Endodermal cell (in vitro differentiated cells): ENCODE measurements around the gene PPP5C. TPM values are rescaled to one million over a fixed set of nuclear protein-coding genes. Genes with fewer than 3 reads are reported as not detected.
A peak's percentile ranks its signal among the peaks of the same experiment; 100 is the strongest.

Experiments
- DNase-seq: peaks from one replicate; pipeline ENCODE4 v3.0.0-alpha.2; 2017
- H3K27ac ChIP-seq: 2 replicates; pipeline ENCODE4 v1.5.1; 2013; ENCODE audit warnings: mild to moderate bottlenecking, low read depth, low read length, moderate library complexity
- H3K27me3 ChIP-seq: 2 replicates; pipeline ENCODE4 v1.6.1; 2013; ENCODE audit warnings: mild to moderate bottlenecking, low read length, moderate library complexity; ENCODE audit not compliant: insufficient read depth, control insufficient read depth, poor library complexity, severe bottlenecking
- H3K36me3 ChIP-seq: 2 replicates; pipeline ENCODE4 v1.7.0; 2013; ENCODE audit warnings: mild to moderate bottlenecking, low read length, moderate library complexity; ENCODE audit not compliant: control insufficient read depth, insufficient read depth
- H3K4me1 ChIP-seq: one replicate; pipeline ENCODE4 v1.7.0; 2013; ENCODE audit warnings: low read length; ENCODE audit not compliant: control insufficient read depth, insufficient read depth
- H3K4me3 ChIP-seq: 2 replicates; pipeline ENCODE4 v1.5.1; 2013; ENCODE audit warnings: mild to moderate bottlenecking, low read length, moderate library complexity
- H3K9ac ChIP-seq: 2 replicates; pipeline ENCODE4 v1.6.1; 2013; ENCODE audit warnings: mild to moderate bottlenecking, low read length, moderate library complexity; ENCODE audit not compliant: poor library complexity, severe bottlenecking; ENCODE audit errors: extremely low read depth
- H3K9me3 ChIP-seq: 2 replicates; pipeline ENCODE4 v1.6.1; 2013; ENCODE audit warnings: mild to moderate bottlenecking, low read length, moderate library complexity; ENCODE audit not compliant: control insufficient read depth
- H3K27ac Mint-ChIP-seq: 2 replicates; pipeline ENCODE4 v1.8.0; 2020; ENCODE audit warnings: mixed read lengths
- H3K27me3 Mint-ChIP-seq: 2 replicates; pipeline ENCODE4 v1.8.0; 2021; ENCODE audit warnings: mild to moderate bottlenecking, mixed read lengths; ENCODE audit not compliant: insufficient read depth
- H3K36me3 Mint-ChIP-seq: 2 replicates; pipeline ENCODE4 v1.8.0; 2020; ENCODE audit warnings: low read depth, mixed read lengths
- H3K4me1 Mint-ChIP-seq: 2 replicates; pipeline ENCODE4 v1.8.0; 2020; ENCODE audit warnings: mixed read lengths
- H3K4me3 Mint-ChIP-seq: 2 replicates; pipeline ENCODE4 v1.8.0; 2020; ENCODE audit warnings: mild to moderate bottlenecking, moderate library complexity, mixed read lengths
- H3K9me3 Mint-ChIP-seq: 2 replicates; pipeline ENCODE4 v1.8.0; 2020; ENCODE audit warnings: mild to moderate bottlenecking, mixed read lengths
- CTCF ChIP-seq: fragments of 200-600 bp; sonication (generic); conservative IDR thresholded peaks from 2 replicates; pipeline ENCODE4 v1.5.0; 2021; ENCODE audit warnings: antibody characterized with exemption, mild to moderate bottlenecking
- WGBS, 2 experiments: methylation state at CpG; one replicate each; pipeline versions ENCODE4 v1.1.5 to v1.1.7; 2013; ENCODE audit warnings: missing lambda C conversion rate in 2 of 2, mixed read lengths in 1 of 2; ENCODE audit not compliant: insufficient coverage in 1 of 2, insufficient read length in 1 of 2; 5-methylcytosine and 5-hydroxymethylcytosine counted together
- total RNA-seq, 2 donors: library from RNA; stranded (reverse); fragmentation: NEBNext Ultra II Directional in 1 of 2; extraction: Animal tissue kit (Norgen Biotek cat#: 25700) in 1 of 2; gene quantifications; 2 replicates in 1 of 2; 3 replicates in 1 of 2; pipeline ENCODE4 v1.2.1, GENCODE V29; 2021

The PPP5C gene
- total RNA-seq, 2 donors from 2014 or later: 101 to 112 TPM

- peaks cover 7% of the 10 kb centered on the region for H3K4me1 ChIP-seq
- no peak for DNase-seq
- no peaks in the 10 kb centered on the region for H3K9me3 ChIP-seq
- H3K27ac ChIP-seq: no peak overlapping the region
- 100% methylated on average over 2 of the region's 2 CpGs; no CpG with 5 or more reads in 1 of the 2 experiments for WGBS, 2 experiments
- no peaks in the 10 kb centered on the region for H3K9me3 Mint-ChIP-seq
- H3K27ac Mint-ChIP-seq: no peak overlapping the region
- H3K4me3 ChIP-seq: no peak overlapping the region
- H3K4me1 Mint-ChIP-seq: peaks cover 19% of the 10 kb centered on the region
- H3K9ac ChIP-seq: no peak overlapping the region
- TF ChIP-seq CTCF: no peak
- peaks cover 48% of the 10 kb centered on the region for H3K36me3 Mint-ChIP-seq
- H3K36me3 ChIP-seq: peaks cover 75% of the 10 kb centered on the region
- H3K27me3 ChIP-seq: no peaks in the 10 kb centered on the region
- H3K27me3 Mint-ChIP-seq: no peaks in the 10 kb centered on the region
- H3K4me3 Mint-ChIP-seq: no peak overlapping the region
These were observed 15.0 kb downstream of the PPP5C start for GRCh38 chr19:46361915-46362314.

GRCh38 chr19:46364359-46364758 lies 17.5 kb downstream of the PPP5C start:
- no peaks in the 10 kb centered on the region for H3K4me1 Mint-ChIP-seq
- Histone ChIP-seq H3K36me3 (peaks cover 67% of the 10 kb centered on the region), H3K4me3 (no peak overlapping the region), H3K9ac (no peak overlapping the region), H3K27ac (no peak overlapping the region), H3K27me3 (no peaks in the 10 kb centered on the region), H3K4me1 (no peaks in the 10 kb centered on the region), H3K9me3 (no peaks in the 10 kb centered on the region)
- no peaks in the 10 kb centered on the region for H3K27me3 Mint-ChIP-seq
- H3K27ac Mint-ChIP-seq: no peak overlapping the region
- 94 to 100% methylated on average over 2 of the region's 2 CpGs for WGBS, 2 experiments
- no peak overlapping the region for H3K4me3 Mint-ChIP-seq
- H3K9me3 Mint-ChIP-seq: no peaks in the 10 kb centered on the region
- H3K36me3 Mint-ChIP-seq: peaks cover 40% of the 10 kb centered on the region
- no peak for DNase-seq
- TF ChIP-seq CTCF: no peak

- no peaks in the 10 kb centered on the region for H3K9me3 Mint-ChIP-seq
- H3K4me1 Mint-ChIP-seq: no peaks in the 10 kb centered on the region
- Histone ChIP-seq H3K9me3 (no peaks in the 10 kb centered on the region), H3K27ac (no peak overlapping the region), H3K27me3 (no peaks in the 10 kb centered on the region), H3K4me1 (no peaks in the 10 kb centered on the region), H3K4me3 (no peak overlapping the region), H3K9ac (no peak overlapping the region), H3K36me3 (peaks cover 61% of the 10 kb centered on the region)
- no peak for TF ChIP-seq CTCF
- 83 to 86% methylated on average over 1 to 3 of the region's 4 CpGs for WGBS, 2 experiments
- no peak overlapping the region for H3K4me3 Mint-ChIP-seq
- H3K27ac Mint-ChIP-seq: no peak overlapping the region
- H3K36me3 Mint-ChIP-seq: peaks cover 38% of the 10 kb centered on the region
- no peaks in the 10 kb centered on the region for H3K27me3 Mint-ChIP-seq
- DNase-seq: peak; percentile 33
These were observed 18.7 kb downstream of the PPP5C start for GRCh38 chr19:46365561-46365960.
